HG03108 (cell line): Measurements from ENCODE around the gene STMN3.

Source experiments
- ATAC-seq: cut with Tn5 transposase; IDR thresholded peaks from one replicate; pipeline ENCODE4 v1.9.1; 2021; ENCODE audit warnings: moderate library complexity; ENCODE audit not compliant: unreplicated experiment

STMN3 gene

GRCh38 chr20:63591147-63591533, 62.1 kb downstream of the STMN3 start:
- ATAC-seq: no peak

GRCh38 chr20:63590218-63591146, 62.7 kb downstream of the STMN3 start:
- ATAC-seq: no peak
